Liver (tissue), 3 donors: ENCODE data around the gene ZNF185.

Experiments used
- CTCF ChIP-seq: fragments of 150-350 bp; IDR thresholded peaks from 2 replicates; pipeline ENCODE4 v1.5.1; 2017; ENCODE audit warnings: improper control_type of control experiment, low read depth, low read length; ENCODE audit not compliant: missing input control
- EGR1 ChIP-seq, 2 donors: IDR thresholded peaks; 2 replicates each; pipeline ENCODE4 v1.6.1; 2016 to 2018; ENCODE audit warnings: antibody characterized with exemption in 2 of 2, low read depth in 2 of 2
- GABPA ChIP-seq, 2 donors: IDR thresholded peaks in 1 of 2; conservative IDR thresholded peaks in 1 of 2; 2 replicates each; pipeline ENCODE4 v1.6.1; 2016; ENCODE audit warnings: antibody characterized with exemption in 2 of 2, mild to moderate bottlenecking in 1 of 2, moderate library complexity in 1 of 2
- HNF4A ChIP-seq, 2 donors: conservative IDR thresholded peaks; 2 replicates each; pipeline ENCODE4 v1.6.1; 2016; ENCODE audit warnings: antibody characterized with exemption in 2 of 2, mild to moderate bottlenecking in 2 of 2
- HNF4G ChIP-seq: IDR thresholded peaks from 2 replicates; pipeline ENCODE4 v1.6.1; 2016; ENCODE audit warnings: antibody characterized with exemption
- JUND ChIP-seq, 2 donors: IDR thresholded peaks; 2 replicates each; pipeline ENCODE4 v1.6.1; 2016; ENCODE audit warnings: antibody characterized with exemption in 2 of 2
- MAX ChIP-seq: IDR thresholded peaks from 2 replicates; pipeline ENCODE4 v1.6.1; 2016; ENCODE audit warnings: antibody characterized with exemption
- NR2F2 ChIP-seq: IDR thresholded peaks from 2 replicates; pipeline ENCODE4 v1.6.1; 2016; ENCODE audit warnings: antibody characterized with exemption
- RAD21 ChIP-seq, 2 donors: IDR thresholded peaks; 2 replicates each; pipeline ENCODE4 v1.6.1; 2016; ENCODE audit warnings: antibody characterized with exemption in 2 of 2, mild to moderate bottlenecking in 2 of 2
- REST ChIP-seq: IDR thresholded peaks from 2 replicates; pipeline ENCODE4 v1.6.1; 2016; ENCODE audit warnings: antibody characterized with exemption, mild to moderate bottlenecking
- SP1 ChIP-seq: IDR thresholded peaks from 2 replicates; pipeline ENCODE4 v1.6.1; 2018; ENCODE audit warnings: antibody characterized with exemption, mild to moderate bottlenecking
- TAF1 ChIP-seq: conservative IDR thresholded peaks from 2 replicates; pipeline ENCODE4 v1.6.1; 2016; ENCODE audit warnings: antibody characterized with exemption, mild to moderate bottlenecking
- YY1 ChIP-seq: IDR thresholded peaks from 2 replicates; pipeline ENCODE4 v1.6.1; 2016; ENCODE audit warnings: antibody characterized with exemption, mild to moderate bottlenecking
- ZBTB33 ChIP-seq: IDR thresholded peaks from 2 replicates; pipeline ENCODE4 v1.6.1; 2016; ENCODE audit warnings: antibody characterized with exemption
- donor health status: healthy.
- donor health status: healthy.

- no peak for TF ChIP-seq JUND (IDR thresholded peaks at IDR 0.05)
- no peak for TF ChIP-seq CTCF
- TF ChIP-seq YY1 = no peak
- TF ChIP-seq SP1 = no peak
- TF ChIP-seq TAF1 = no peak
- TF ChIP-seq REST = no peak
- no peak for TF ChIP-seq MAX
- no peak for TF ChIP-seq GABPA (IDR thresholded peaks at IDR 0.05 in 1 of 2, conservative IDR thresholded peaks at IDR 0.05 in 1 of 2)
- no peak for TF ChIP-seq ZBTB33
- TF ChIP-seq RAD21 (IDR thresholded peaks at IDR 0.05) = no peak
- TF ChIP-seq EGR1 (IDR thresholded peaks at IDR 0.05; ENCODE audit: low read depth in 2 of 2) = no peak
- no peak for TF ChIP-seq HNF4G
- TF ChIP-seq NR2F2 = no peak
- TF ChIP-seq HNF4A (conservative IDR thresholded peaks at IDR 0.05) = no peak
Observed at GRCh38 chrX:152892999-152893891, 4.6 kb upstream of the ZNF185 start.
